GM18867 (cell line): ENCODE data around the gene PTPRE.
A peak's percentile ranks its signal among the peaks of the same experiment; 100 is the strongest.

Experiments used
- ATAC-seq: cut with Tn5 transposase; IDR thresholded peaks from one replicate; pipeline ENCODE4 v1.9.1; 2021; ENCODE audit warnings: mild to moderate bottlenecking, moderate library complexity; ENCODE audit not compliant: unreplicated experiment

The PTPRE gene, protein sequence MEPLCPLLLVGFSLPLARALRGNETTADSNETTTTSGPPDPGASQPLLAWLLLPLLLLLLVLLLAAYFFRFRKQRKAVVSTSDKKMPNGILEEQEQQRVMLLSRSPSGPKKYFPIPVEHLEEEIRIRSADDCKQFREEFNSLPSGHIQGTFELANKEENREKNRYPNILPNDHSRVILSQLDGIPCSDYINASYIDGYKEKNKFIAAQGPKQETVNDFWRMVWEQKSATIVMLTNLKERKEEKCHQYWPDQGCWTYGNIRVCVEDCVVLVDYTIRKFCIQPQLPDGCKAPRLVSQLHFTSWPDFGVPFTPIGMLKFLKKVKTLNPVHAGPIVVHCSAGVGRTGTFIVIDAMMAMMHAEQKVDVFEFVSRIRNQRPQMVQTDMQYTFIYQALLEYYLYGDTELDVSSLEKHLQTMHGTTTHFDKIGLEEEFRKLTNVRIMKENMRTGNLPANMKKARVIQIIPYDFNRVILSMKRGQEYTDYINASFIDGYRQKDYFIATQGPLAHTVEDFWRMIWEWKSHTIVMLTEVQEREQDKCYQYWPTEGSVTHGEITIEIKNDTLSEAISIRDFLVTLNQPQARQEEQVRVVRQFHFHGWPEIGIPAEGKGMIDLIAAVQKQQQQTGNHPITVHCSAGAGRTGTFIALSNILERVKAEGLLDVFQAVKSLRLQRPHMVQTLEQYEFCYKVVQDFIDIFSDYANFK

DNA sequence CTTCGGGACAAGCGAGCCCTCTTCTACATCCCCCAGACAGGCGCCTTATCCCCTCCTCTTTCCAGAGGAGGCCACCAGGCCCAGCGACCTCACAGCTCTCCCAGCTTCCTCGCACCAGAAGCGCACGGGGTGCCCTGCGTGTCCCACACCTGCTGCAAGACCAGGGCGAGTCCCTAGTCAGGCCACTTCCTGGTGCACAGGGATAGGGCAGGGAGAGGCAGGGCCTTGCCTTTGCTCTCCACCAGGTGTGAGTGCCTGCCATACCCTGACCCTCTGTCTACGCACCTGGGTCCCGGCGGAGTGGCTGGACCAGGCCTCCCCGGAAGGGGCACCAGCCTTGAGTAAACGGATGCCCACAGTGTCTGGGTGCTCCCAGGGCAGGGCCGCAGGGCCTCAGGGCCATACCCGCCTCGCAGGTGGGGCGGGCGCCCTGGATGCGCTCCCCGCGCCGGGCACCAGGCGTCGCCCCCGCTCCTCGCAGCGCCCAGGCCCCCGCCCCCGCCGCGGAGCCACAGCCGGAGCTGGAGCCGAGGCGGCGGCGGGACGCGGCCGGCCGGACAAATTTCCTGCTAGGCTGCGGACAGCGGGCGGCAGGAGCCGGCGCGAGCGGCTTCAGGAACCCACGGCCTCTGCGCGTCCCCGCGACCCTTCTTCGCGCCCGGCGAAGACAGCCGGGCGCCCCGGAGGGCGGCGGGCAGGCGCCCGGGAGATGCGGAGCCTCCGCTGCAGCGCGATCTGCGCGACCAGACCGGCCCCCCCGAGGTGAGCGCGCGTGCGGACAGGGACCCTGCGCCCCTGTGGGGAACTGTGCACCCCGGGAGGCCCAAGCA is at the start of gene PTPRE:
TSS of gene PTPRE (plus strand) at position 556 of the 830 bp plus-strand sequence. CDS start 133,779 bp downstream, outside the sequence.
- ATAC-seq: peak; percentile 93

- no peak for ATAC-seq
These were observed 46.3 kb upstream of the PTPRE start for GRCh38 chr10:127860592-127860991.

GRCh38 chr10:127863231-127863825 is 43.6 kb upstream of the PTPRE start:
- ATAC-seq: no peak

DNA sequence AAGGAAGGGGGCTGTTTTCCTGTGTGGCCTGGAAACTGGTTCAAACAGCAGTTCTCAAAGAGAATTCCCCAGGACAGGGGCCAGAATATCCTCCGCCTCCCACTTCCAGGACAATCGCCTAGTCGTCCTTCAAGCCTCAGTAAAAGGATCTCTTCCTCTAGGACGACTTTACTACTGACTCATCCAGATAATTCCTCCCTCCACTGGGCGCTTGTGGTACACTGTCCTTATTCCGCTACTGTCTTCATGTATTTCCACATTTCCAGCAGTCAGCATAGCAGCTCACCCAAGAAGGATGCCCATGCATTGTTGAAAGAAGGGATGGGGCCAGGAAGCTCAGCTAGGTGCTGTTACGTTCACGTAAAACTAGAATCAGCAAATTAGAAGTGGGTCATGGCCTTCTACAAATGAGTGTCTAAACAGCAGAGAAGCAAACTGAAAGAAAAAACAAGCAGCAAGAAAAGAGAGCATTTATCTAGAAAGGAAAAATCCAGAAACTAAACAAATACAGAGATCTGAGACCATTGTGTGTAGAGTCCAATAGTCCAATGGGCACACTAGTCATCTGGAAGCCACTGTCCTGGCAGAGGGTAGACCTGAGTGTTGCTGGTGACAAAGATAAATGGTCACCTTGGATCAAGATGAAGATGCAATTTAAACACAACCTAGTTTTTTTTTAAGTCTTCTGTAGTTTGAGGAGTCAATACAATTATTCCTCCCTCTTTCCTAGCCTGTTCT is 40.5 kb upstream of the PTPRE start:
- ATAC-seq: no peak

- ATAC-seq: no peak
These were observed 39.1 kb upstream of the PTPRE start for GRCh38 chr10:127867805-127868204.

DNA sequence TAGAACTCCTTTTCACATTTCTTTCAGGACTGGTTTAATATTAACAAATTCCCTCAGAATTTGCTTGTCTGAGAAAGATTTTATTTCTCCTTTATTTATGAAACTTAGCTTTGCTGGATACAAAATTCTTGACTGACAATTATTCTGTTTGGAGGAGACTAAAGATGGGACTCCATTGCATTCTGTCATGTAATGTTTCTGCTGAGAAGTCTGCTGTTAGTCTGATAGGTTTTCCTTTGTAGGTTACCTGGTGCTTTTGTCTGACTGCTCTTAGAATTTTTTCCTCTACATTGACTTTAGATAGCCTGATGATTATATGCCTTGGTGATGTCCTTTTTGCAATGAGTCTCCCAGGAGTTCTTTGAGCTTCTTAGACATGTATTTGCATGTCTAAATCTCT is 37.6 kb upstream of the PTPRE start:
- no peak for ATAC-seq

DNA sequence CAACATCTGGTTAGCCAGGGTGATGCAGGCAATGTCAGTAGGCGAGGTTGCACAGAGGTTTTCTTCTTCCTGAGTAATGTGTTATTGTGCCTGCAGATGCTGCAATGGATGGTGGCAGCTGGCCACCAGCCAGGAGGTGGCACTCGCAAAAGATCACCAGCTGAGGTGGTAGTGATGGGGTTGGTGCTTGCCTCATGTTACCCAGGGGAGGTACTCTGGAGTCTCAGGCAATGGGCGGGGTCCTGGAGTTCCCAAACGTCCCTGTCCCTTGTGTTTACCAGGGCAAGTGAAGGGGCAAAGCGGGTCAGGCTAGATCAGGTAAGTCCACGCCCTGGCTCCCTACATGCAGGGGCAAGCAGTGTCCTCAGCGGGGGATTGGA is 35.3 kb upstream of the PTPRE start:
- no peak for ATAC-seq

DNA sequence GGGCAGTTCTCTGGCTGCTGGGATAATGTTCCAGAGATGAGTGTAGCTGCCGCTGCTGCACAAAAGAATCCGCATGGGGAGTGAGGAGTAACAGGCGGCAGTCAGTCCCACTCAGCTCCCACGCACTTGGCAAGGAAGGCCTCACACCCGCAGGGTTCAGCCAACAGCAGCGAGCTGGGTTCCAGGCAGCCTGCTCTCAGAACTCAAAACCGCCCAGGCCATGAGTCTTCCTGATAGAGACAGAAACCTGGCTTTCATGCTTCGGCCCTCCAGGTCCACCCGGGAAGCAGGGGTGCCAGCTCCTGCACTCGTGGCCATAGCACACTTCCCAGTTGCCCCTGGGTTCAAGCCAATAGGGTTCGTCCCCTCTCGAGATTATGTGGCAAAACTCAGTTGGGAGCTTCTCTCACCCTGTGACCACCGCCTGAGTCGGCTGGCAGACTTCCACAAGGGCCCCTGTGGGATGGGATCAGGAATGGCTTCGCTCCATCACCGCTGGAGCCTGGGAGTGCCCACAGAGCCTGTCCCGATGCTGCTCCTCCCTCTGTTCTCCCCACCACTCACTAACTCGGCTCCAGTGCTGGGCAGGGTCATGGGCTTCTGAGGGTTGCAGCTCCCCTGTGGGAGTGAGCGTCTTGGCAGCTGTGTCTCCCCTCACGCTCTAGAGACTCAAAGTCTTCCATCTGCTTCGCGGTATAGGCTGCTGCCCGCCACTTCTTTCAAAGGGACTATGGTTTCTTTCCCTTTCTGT is 34.7 kb upstream of the PTPRE start:
- no peak for ATAC-seq

- no peak for ATAC-seq
These were observed 33.9 kb upstream of the PTPRE start for GRCh38 chr10:127872871-127873600.

GRCh38 chr10:127873901-127874470 is 32.9 kb upstream of the PTPRE start:
- ATAC-seq: no peak

DNA sequence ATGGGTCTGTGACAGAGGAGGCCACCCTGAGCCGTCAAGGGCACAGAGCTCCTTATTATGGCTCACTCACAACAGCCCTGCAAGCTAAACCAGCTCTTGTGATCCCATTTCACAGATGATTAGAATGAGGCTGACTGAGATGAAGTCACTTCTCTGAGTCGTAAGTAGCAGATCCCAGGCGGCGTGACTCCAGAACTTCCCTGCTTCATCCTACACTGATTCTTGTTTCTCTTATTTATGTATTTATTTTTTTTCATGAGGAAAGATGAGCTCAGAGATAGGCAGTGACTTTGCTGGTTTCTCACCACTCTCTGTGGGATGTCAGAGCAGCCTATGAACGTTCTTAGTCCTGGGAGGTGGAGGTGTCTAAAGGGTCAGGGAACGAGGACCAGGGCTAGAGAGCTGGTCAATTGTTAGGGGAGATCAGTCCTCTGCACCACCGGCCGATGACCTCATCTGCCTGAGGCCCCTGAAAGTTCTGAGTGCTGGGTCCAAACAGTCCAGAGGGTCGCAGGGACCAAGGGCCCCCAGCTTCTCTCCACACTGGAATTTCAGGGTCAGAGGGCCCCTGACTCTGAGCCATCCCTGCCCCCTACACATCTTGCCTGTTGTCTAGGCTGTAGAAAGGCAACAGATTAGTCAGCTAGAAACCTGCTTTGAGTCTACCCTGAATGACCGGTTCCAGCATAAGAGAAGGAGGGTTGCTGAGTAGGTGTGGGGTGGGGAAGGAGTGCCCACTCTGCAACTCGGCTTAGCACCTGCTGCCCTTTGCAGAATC is 32.0 kb upstream of the PTPRE start:
- ATAC-seq: no peak

- ATAC-seq: no peak
These were observed 31.5 kb upstream of the PTPRE start for GRCh38 chr10:127875449-127875765.

GRCh38 chr10:127875916-127876315 is 31.0 kb upstream of the PTPRE start:
- no peak for ATAC-seq

GRCh38 chr10:127877116-127877515 is 29.8 kb upstream of the PTPRE start:
- ATAC-seq: no peak

GRCh38 chr10:127877699-127878098 is 29.2 kb upstream of the PTPRE start:
- no peak for ATAC-seq

- ATAC-seq: no peak
These were observed 28.3 kb upstream of the PTPRE start for GRCh38 chr10:127878475-127879055.

- no peak for ATAC-seq
These were observed 26.3 kb upstream of the PTPRE start for GRCh38 chr10:127880557-127880956.

DNA sequence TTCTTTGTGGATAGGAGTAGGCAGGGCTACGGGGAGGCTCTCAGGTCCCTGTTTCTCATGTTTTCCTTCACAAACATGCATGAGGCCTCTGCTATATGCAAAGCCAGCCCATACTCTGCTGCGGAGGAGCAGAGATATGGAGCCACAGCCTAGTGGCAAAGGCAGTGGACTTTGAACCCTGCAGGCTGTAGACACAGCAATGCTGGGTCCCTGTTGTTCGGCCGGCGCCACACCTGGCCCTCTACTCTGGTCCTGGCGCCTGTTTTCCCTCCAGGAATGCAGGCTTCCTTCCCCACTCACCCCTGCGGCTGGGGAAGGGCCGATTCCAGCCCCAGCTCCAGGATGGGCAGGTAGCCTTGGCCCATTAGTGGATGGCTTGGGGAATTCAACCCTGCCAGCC is 25.6 kb upstream of the PTPRE start:
- ATAC-seq: no peak
